Skin of body (tissue), 3 donors: ENCODE results near the gene CGNL1. TPM values are rescaled to one million over a fixed set of nuclear protein-coding genes. Genes with fewer than 3 reads are reported as not detected.

ENCODE experiments used
- DNase-seq: peaks from one replicate; lab custom pipeline; 2025; lab: John Stamatoyannopoulos, UW
- small RNA-seq: library from RNA; depleted of rRNA; stranded (forward); fragments of <200 nt; gene quantifications from one replicate; pipeline ENCODE3, GENCODE V24; 2014; ENCODE audit warnings: low replicate concordance
- total RNA-seq: library from RNA; depleted of rRNA; stranded (reverse); fragments of >200 nt; gene quantifications from one replicate; pipeline ENCODE4 v1.2.3, GENCODE V29; 2014

The CGNL1 gene
- total RNA-seq, 1 donor from 2014 or later = 23.5 TPM

DNA sequence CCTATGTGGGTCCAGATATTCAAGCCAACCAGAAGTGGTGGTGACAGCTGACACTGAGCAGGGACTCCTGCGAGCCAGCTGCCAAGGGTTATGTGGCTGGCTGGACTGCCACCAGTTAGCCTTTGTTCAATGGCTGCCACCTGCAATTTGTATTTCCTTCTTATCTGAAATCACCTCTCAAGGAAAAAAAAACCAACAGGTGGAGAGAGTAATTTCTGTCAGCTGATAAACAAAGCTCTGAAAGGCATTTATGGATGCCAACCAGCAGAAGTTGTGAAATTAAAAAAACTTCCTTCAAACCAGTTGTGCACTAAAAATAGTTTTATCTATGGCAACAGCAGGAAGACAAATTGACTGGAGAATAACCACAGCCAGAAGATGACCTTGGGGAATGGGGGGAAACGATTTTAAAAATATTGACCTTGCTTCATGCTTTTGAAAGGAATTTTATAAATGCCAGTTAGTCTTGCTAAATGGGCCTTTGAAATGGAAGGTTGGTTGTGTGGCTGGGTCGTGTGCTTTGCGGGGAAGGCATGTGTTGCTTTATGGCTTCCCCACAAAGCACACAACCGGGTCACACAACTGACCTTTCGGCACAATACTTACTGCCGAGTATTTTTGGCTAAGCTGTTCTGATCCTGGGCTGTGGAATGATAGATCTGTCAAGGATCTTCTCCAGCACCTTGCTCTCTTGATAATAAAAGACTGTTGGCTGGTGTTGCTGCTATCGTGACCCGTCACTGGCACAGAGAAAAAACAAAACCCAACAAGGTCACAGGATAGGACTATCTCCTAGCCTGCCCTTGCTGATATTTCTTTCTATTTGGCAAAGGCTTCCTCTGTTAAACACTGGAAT lies 218.9 kb downstream of the CGNL1 start:
- no peak for DNase-seq

DNA sequence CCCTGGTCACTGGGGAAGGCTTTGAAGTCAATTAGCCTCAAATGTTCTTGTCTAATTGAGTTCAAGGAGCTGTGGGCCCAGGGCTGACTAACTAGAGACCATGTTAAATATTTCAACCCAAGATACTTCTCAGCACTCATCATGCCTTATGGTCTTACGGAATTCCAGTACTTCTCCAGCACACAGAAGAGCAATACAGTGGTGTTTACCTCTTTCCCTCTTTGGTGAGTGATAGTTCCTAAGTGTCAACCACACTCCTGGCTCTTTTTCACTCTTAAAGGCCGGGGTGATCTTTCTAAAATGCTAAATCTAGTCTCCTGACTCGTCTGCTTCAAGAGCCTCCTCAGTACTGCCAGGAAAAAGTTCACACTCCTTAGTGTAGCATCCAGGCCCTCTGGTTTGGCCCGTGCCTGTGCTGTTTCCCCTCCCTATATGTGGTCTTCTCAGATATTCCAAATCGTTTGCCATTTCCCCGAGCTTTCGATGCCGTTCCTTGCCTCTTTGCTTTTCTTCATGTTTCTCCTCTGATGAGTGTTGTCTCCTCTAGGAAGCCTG lies 220.1 kb downstream of the CGNL1 start:
- no peak for DNase-seq

DNA sequence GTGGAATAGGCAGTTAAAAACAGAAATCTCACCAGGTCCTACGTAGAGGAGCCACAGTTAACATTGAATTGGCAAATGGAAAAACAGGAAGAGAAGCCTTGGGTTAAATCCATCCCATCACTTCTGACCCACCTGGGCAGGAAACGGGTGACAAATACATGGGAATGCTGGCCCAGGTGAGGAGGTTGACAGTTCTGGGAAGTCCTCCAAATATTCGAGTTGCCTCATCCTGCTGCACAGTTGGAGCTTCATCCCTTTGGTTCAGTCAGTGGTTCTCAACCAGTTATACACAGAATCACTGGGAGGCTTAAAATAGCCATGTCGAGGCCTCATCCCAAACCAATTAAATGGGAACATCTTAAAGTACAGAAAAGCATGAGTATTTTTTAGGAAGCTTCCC lies 220.7 kb downstream of the CGNL1 start:
- no peak for DNase-seq

DNA sequence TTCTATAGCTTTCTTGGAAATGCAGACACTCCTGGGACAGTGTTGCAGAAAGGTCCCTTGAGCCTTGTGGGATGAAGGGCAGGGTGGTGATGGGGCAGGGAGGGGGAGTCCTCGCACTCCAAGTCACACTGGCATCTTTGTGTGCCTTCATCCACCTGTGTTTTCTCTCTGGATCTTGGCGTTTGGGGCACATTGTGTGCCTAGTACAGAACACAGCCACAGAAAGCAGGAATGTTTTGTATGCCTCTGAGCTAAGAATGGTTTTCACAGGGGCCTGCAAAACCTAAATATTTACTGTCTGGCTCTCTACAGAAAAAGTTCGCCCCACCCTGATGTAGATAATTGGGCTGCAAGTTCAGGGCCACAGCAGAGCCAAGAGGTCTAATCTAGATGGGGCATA lies 221.1 kb downstream of the CGNL1 start:
- DNase-seq = no peak

DNA sequence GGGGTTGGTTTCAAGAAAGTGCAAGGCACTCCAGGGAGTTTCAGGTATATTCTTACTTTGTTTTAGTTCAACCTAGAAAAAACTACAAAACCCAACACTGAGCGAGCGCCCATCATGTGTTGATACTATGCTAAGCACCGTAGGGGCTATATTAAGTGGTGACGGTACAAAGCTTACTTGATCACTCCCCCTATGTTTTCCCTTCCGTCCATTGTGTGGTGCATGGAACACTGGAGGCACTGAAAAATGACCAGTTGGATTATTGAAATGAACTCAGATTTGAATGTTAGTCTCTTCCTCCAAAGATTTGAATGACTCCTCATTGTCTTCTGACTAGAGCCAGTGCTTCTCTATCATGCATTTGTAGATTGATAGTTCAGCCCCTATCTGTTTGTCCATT lies 222.0 kb downstream of the CGNL1 start:
- no peak for DNase-seq

DNA sequence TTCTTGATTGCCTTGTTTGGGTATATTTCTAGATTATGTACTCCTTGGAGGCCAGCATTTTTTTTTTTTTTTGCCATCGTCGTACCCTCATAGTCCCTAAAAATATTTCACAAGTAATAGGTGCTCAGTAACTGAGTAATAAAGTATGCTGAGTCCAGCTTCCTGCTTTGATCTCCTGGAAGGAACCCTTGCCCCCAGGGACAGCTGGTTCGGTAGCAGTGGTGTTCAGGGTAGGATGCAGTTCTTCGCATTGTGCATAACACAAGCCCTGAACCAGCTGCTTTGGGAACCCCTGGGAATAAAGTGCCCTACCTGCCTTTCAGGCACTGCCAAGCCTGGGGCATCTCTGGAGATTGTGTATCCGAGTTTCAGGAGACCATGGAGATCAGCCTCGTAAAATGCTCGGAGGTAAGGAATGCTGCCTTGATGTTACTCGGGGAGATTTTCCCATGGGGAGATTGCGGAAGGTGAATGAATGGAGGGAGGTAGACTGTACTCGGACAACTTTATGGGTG lies 223.0 kb downstream of the CGNL1 start:
- no peak for DNase-seq

DNA sequence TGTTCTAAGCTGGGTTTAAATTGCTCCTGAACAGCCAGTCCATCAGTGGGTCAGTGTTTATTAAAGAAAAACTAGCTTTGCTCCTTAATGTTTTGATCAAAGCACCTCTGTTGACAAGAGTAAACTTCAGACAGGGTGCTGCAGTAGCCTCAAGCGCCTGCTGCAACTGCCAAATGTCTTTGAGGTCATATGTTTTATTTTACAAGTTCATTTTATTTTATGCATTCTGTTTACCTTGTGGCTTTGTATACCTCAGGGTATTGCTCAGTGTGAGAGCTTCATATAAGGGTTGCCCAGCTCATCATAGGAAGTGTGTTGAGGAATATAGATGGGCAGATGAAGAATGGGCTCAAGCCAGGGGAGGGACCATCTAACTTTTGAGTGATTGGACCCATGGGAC lies 223.9 kb downstream of the CGNL1 start:
- no peak for DNase-seq

Small RNA genes within 50 kb of the gene (small RNA-seq; reads per million reads assigned to genes)
- not detected for gene RNU6-844P

Other genes starting within 250 kb of the CGNL1 start
- gene MYZAP, start 215.4 kb downstream of the CGNL1 start, total RNA-seq = 8.3 TPM